ENCODE results near the gene BMAL1.

The BMAL1 gene

DNA sequence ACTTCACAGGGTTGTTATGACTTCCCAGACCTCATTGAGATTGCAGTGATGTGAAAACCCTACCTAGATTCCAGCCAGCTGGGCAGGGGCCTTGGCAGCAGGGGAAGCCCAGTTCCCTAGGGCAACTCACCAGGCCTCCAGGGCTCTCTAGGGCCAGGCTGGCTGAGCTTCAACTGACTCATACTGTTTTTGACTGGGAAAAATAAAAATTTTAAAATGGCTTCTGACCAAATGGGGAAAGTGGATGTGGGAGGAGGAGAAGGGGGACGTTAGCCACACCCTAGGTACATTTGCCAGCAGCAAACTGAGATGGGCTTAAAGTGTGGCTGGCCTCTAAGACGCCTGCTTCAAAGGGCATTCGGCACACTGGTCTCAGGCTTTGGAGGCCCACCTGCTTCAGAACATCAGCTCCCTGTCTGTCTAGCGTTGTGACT is 39.0 kb downstream of the BMAL1 start:
- DNase-seq (ENCODE audit: low read depth in 1 of 2, low spot score in 1 of 2): no peak
- in situ Hi-C loops (cut with HindIII; ENCODE audit: low pct_unique_long_range_greater_than_20kb, low sequenced_read_pairs): no loop called here
- TF ChIP-seq JUND (IDR thresholded peaks at IDR 0.05; ENCODE audit: low read depth): no peak

DNA sequence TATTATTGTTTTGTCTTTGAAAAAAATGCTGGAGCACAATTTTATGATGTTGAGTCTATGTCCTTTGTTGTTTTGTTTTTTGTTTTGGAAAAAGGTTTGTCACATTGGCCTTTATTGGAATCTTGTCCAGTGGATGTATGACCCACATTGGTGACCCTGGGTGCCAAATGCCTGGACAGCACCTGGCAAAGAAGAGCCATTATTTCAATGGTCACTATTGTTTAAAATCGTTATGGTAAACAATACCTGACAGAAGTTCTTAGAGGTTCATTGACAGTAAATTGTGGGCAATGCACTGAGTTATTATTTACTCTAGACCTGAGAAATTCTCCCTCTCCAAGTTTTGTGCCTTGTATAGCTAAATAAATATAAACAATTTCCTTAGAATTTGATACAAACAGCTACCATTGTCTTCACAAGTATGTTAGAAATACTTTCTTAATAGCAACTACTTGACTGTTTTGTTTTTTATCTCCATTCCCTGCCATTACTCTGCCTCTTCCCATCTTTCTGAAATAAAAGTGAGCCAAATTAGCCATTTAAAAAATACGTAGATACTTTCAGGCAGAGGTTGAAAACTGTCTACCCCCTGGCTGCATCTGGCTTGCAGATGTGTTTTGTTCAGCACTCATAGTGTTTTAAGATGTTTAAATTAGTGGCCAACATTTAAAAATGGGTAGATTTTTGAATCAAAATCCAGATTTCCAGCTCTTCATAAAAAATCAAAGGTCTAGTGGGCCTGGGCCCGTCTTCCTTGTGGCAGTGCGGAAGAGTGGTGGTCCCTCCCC is 39.9 kb downstream of the BMAL1 start:
- no peak for DNase-seq (ENCODE audit: low read depth in 1 of 2, low spot score in 1 of 2)
- in situ Hi-C loops (cut with HindIII; ENCODE audit: low pct_unique_long_range_greater_than_20kb, low sequenced_read_pairs): no loop called here
- no peak for TF ChIP-seq JUND (IDR thresholded peaks at IDR 0.05; ENCODE audit: low read depth)

DNA sequence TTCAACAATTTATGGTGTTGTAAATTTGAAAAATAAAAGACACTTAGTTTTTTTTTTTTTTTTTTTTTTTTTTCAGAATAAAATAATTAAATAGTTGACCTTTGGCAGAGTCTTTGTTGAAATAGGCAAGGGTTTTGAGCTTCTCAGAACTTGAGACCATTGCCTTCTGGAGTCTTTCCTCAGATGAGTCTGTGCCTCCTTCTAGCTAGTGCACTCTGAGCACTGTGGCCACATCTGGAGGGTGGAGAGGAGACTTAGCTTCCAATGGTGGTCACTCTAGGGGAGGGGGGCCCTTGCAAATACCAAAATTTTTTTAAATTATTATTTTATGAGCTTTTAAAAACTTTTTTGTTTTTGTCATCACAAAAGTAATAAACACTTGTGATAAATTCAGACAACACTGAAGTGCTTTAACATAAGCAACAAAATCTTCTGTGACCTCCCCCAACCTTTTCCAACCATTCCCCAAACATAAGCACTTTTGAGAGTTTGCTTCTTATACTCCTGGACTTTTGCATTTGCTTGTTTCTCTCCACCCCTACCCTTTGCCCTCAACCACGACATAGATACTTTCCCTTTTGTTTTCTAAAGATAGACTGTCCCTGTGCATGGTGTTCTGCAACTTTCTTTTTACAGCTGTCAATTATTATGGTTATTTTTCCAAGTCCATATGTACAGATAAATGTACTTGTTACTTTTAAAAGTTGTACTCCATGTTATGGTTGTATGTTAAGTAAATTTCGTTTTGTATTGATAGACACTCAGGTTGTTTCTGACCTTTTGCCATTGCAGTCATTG is 41.1 kb downstream of the BMAL1 start:
- no peak for TF ChIP-seq JUND (IDR thresholded peaks at IDR 0.05; ENCODE audit: low read depth)
- in situ Hi-C loops (cut with HindIII; ENCODE audit: low pct_unique_long_range_greater_than_20kb, low sequenced_read_pairs): no loop called here
- DNase-seq (ENCODE audit: low read depth in 1 of 2, low spot score in 1 of 2): no peak

- DNase-seq (ENCODE audit: low read depth in 1 of 2, low spot score in 1 of 2): no peak
- TF ChIP-seq JUND (IDR thresholded peaks at IDR 0.05; ENCODE audit: low read depth): no peak
- in situ Hi-C loops (cut with HindIII; ENCODE audit: low pct_unique_long_range_greater_than_20kb, low sequenced_read_pairs): no loop called here
Measured at GRCh38 chr11:13320688-13321087, 43.1 kb downstream of the BMAL1 start.

- TF ChIP-seq JUND (IDR thresholded peaks at IDR 0.05; ENCODE audit: low read depth): no peak
- in situ Hi-C loops (cut with HindIII; ENCODE audit: low pct_unique_long_range_greater_than_20kb, low sequenced_read_pairs): no loop called here
- no peak for DNase-seq (ENCODE audit: low read depth in 1 of 2, low spot score in 1 of 2)
Measured at GRCh38 chr11:13321431-13321830, 43.8 kb downstream of the BMAL1 start.

- DNase-seq (ENCODE audit: low read depth in 1 of 2, low spot score in 1 of 2): no peak
Measured at GRCh38 chr11:13324141-13324540, 46.6 kb downstream of the BMAL1 start.

GRCh38 chr11:13324709-13325108 is 47.1 kb downstream of the BMAL1 start:
- DNase-seq (ENCODE audit: low read depth in 1 of 2, low spot score in 1 of 2): no peak
- no peak for TF ChIP-seq JUND (IDR thresholded peaks at IDR 0.05; ENCODE audit: low read depth)
- in situ Hi-C loops (cut with HindIII; ENCODE audit: low pct_unique_long_range_greater_than_20kb, low sequenced_read_pairs): no loop called here

More at GRCh38 chr11:13324141-13324540, 46.6 kb downstream of the BMAL1 start:
- no peak for TF ChIP-seq JUND (IDR thresholded peaks at IDR 0.05; ENCODE audit: low read depth)
- in situ Hi-C loops (cut with HindIII; ENCODE audit: low pct_unique_long_range_greater_than_20kb, low sequenced_read_pairs): no loop called here

DNA sequence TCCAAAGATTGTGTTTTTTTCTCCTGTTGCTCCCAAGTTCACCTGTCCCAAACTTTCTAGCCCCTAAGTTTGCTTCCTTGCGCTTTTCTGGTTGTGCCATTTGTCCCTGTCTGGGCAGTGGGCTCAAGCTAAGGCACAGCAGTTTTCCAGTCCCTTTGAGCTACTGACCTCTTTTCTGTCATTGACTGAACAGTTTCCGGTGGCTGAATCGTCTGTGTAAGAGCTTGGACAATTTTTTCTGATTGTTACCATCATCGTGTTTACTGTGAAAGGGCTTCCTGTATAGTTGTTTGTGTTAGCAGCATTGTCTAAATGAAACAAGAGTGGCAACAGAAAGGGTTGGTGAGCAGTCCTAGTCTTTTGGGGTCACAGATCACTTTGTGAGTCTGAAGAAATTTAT is 49.8 kb downstream of the BMAL1 start:
- TF ChIP-seq JUND (IDR thresholded peaks at IDR 0.05; ENCODE audit: low read depth): no peak
- DNase-seq (ENCODE audit: low read depth in 1 of 2, low spot score in 1 of 2): no peak
- in situ Hi-C loops (cut with HindIII; ENCODE audit: low pct_unique_long_range_greater_than_20kb, low sequenced_read_pairs): no loop called here

GRCh38 chr11:13328286-13328685 is 50.7 kb downstream of the BMAL1 start:
- TF ChIP-seq JUND (IDR thresholded peaks at IDR 0.05; ENCODE audit: low read depth): no peak
- in situ Hi-C loops (cut with HindIII; ENCODE audit: low pct_unique_long_range_greater_than_20kb, low sequenced_read_pairs): no loop called here
- DNase-seq (ENCODE audit: low read depth in 1 of 2, low spot score in 1 of 2): no peak

DNA sequence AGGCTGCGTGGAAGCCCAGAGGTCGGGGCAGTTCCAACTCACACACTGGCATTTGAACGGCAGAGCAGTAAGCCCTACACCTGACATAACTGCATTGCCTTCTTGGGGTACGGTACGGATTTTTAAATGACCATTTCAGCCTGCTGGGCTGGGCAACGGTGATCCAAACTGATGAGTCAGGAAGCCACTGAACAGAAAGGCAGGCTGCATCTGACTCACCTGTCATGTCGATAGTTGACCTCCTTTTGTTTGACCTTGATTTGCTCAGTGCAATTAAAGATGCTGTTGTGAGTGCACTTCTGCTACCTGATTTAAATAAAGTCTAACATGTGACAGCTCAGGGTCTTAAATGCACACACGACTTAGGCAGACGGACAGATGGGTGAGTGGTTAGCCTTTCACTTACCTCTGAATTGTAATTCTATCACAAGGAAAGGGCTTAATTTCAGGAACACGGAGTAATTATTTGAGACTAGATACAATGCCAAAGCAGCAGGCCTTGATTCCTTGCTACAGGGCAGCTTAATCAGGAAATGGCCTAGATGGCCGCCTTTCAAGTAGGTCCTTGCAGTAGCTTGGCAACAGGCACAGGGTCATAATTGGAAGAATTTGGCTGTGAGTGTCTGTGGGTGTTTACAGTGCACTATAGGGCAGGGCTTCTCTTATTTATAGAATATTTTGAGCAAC is 52.2 kb downstream of the BMAL1 start:
- in situ Hi-C loops (cut with HindIII; ENCODE audit: low pct_unique_long_range_greater_than_20kb, low sequenced_read_pairs): no loop called here
- TF ChIP-seq JUND (IDR thresholded peaks at IDR 0.05; ENCODE audit: low read depth): no peak
- no peak for DNase-seq (ENCODE audit: low read depth in 1 of 2, low spot score in 1 of 2)

GRCh38 chr11:13332124-13332523 is 54.5 kb downstream of the BMAL1 start:
- no peak for TF ChIP-seq JUND (IDR thresholded peaks at IDR 0.05; ENCODE audit: low read depth)
- DNase-seq (ENCODE audit: low read depth in 1 of 2, low spot score in 1 of 2): no peak
- in situ Hi-C loops (cut with HindIII; ENCODE audit: low pct_unique_long_range_greater_than_20kb, low sequenced_read_pairs): no loop called here

GRCh38 chr11:13333456-13333957 is 55.9 kb downstream of the BMAL1 start:
- no peak for TF ChIP-seq JUND (IDR thresholded peaks at IDR 0.05; ENCODE audit: low read depth)
- in situ Hi-C loops (cut with HindIII; ENCODE audit: low pct_unique_long_range_greater_than_20kb, low sequenced_read_pairs): no loop called here
- DNase-seq (ENCODE audit: low read depth in 1 of 2, low spot score in 1 of 2): no peak
